K562 (cell line): ENCODE results near the gene EYA2. TPM values are rescaled to one million over a fixed set of nuclear protein-coding genes. Genes with fewer than 3 reads are reported as not detected.

Source experiments
- ATAC-seq: fragments of 200-7000 bp; cut with Tn5 transposase; 3 replicates; pipeline ENCODE4 v1.9.1; 2020; ENCODE audit warnings: moderate library complexity
- BruUV-seq: library from RNA; stranded (reverse); fragments of 400-500 nt; replicated peaks from 2 replicates; lab custom pipeline; 2021; lab: Mats Ljungman, UMichigan
- CTCF ChIA-PET: fragments of 300-600 bp; formaldehyde crosslinking; extraction: SDS; loops from one replicate; lab custom pipeline; 2021; ENCODE audit warnings: low intra/inter-chr PET ratio; lab: Yijun Ruan, JAX
- POLR2A ChIA-PET: fragments of 300-600, 350-650 bp; sonication (Branson Sonifier 250); formaldehyde crosslinking; extraction: SDS; loops from one replicate; lab custom pipeline; 2021; ENCODE audit warnings: antibody characterized with exemption, inconsistent platforms; lab: Yijun Ruan, JAX
- DNase-seq, 4 experiments: peaks; one replicate each; pipeline versions ENCODE4 v3.0.0 to v3.0.0-alpha.2; 2011 to 2018; ENCODE audit warnings: low spot score in 3 of 4, mixed read lengths in 3 of 4; ENCODE audit errors: extremely low read depth in 1 of 4
- FAIRE-seq: peaks from 2 replicates; lab custom pipeline; 2011; peaks lifted over from hg19 to GRCh38; lab: Jason Lieb, UNC
- H2AFZ ChIP-seq: 2 replicates; pipeline ENCODE4 v1.6.0; 2011; ENCODE audit warnings: low read depth, low read length, control low read depth, inconsistent platforms
- H3K27ac ChIP-seq: fragments of 200-600 bp; 3 replicates; pipeline ENCODE4 v1.8.0; 2011; ENCODE audit warnings: low read depth, mild to moderate bottlenecking, control low read depth, inconsistent platforms, low read length, moderate library complexity, mixed read lengths; ENCODE audit errors: extremely low read depth
- H3K27me3 ChIP-seq, 2 experiments: fragments of 300-600 bp in 1 of 2; 2 replicates in 1 of 2; 3 replicates in 1 of 2; pipeline versions ENCODE4 v1.6.0 to v1.8.0; 2011; ENCODE audit warnings: inconsistent platforms in 2 of 2, low read length in 2 of 2, mild to moderate bottlenecking in 1 of 2, mixed read lengths in 1 of 2, moderate library complexity in 1 of 2; ENCODE audit not compliant: control insufficient read depth in 2 of 2, insufficient read depth in 2 of 2
- H3K36me3 ChIP-seq: fragments of 300-600 bp; 3 replicates; pipeline ENCODE4 v1.8.0; 2011; ENCODE audit warnings: mild to moderate bottlenecking, low read length, inconsistent platforms; ENCODE audit not compliant: control insufficient read depth, insufficient read depth
- H3K4me1 ChIP-seq, 2 experiments: fragments of 200-600 bp in 1 of 2; replicated peaks in 1 of 2; 2 replicates in 1 of 2; 3 replicates in 1 of 2; pipeline versions ENCODE4 v1.5.1 to v1.8.0; 2011; ENCODE audit warnings: inconsistent platforms in 2 of 2, low read length in 2 of 2, mild to moderate bottlenecking in 1 of 2, mixed read lengths in 1 of 2, moderate library complexity in 1 of 2; ENCODE audit not compliant: control insufficient read depth in 2 of 2, insufficient read depth in 2 of 2
- H3K4me2 ChIP-seq: 2 replicates; pipeline ENCODE4 v1.6.1; 2011; ENCODE audit warnings: low read length, control low read depth, inconsistent platforms, mixed read lengths; ENCODE audit not compliant: insufficient read depth
- H3K4me3 ChIP-seq: fragments of 200-600 bp; sonication (generic), shearing (Covaris generic); 2 replicates; pipeline ENCODE4 v1.5.1; 2016; ENCODE audit warnings: control low read depth, inconsistent platforms
- H3K79me2 ChIP-seq: fragments of 200-600 bp; 3 replicates; pipeline ENCODE4 v1.8.0; 2011; ENCODE audit warnings: low read length, inconsistent platforms; ENCODE audit not compliant: control insufficient read depth, insufficient read depth
- H3K9ac ChIP-seq, 2 experiments: 2 replicates each; pipeline versions ENCODE4 v1.6.0 to v1.6.1; 2011; ENCODE audit warnings: low read depth in 2 of 2, low read length in 2 of 2, control low read depth in 1 of 2, inconsistent platforms in 1 of 2, mild to moderate bottlenecking in 1 of 2, mixed read lengths in 1 of 2; ENCODE audit not compliant: insufficient read depth in 1 of 2
- H3K9me1 ChIP-seq: one replicate; pipeline ENCODE4 v1.6.0; 2011; ENCODE audit warnings: inconsistent platforms, mild to moderate bottlenecking, low read length, moderate library complexity; ENCODE audit not compliant: control insufficient read depth, insufficient read depth
- H3K9me3 ChIP-seq: replicated peaks from 2 replicates; pipeline ENCODE4 v1.5.1; 2011; ENCODE audit warnings: low read depth, low read length, inconsistent platforms; ENCODE audit not compliant: control insufficient read depth, insufficient read depth
- H4K20me1 ChIP-seq: replicated peaks from 2 replicates; pipeline ENCODE4 v1.6.1; 2011; ENCODE audit warnings: low read length, inconsistent platforms, mixed read lengths; ENCODE audit not compliant: control insufficient read depth, insufficient read depth
- AFF4 ChIP-seq: sonication (generic); formaldehyde crosslinking; IDR thresholded peaks from 2 replicates; pipeline ENCODE4 v1.8.0; 2023; ENCODE audit warnings: mild to moderate bottlenecking, missing genetic modification reagents
- ATF3 ChIP-seq, 2 experiments: fragments of 450-650 bp in 1 of 2; sonication (generic) in 1 of 2; formaldehyde crosslinking in 1 of 2; IDR thresholded peaks in 1 of 2; conservative IDR thresholded peaks in 1 of 2; 2 replicates each; pipeline versions ENCODE4 v1.6.1 to v1.8.1; 2016 to 2023; ENCODE audit warnings: mild to moderate bottlenecking in 2 of 2, moderate library complexity in 2 of 2, inconsistent platforms in 1 of 2, missing genetic modification reagents in 1 of 2
- E2F3 ChIP-seq: fragments of 250-450 bp; sonication (Bioruptor Pico); IDR thresholded peaks from 2 replicates; pipeline ENCODE4 v1.4.0; 2020; ENCODE audit warnings: mild to moderate bottlenecking
- ELF2 ChIP-seq: fragments of 250-450 bp; sonication (Bioruptor Pico); IDR thresholded peaks from 2 replicates; pipeline ENCODE4 v1.5.0; 2021; ENCODE audit warnings: mild to moderate bottlenecking
- HOXB6 ChIP-seq: fragments of 250-450 bp; sonication (Bioruptor Pico); IDR thresholded peaks from 2 replicates; pipeline ENCODE4 v1.5.1; 2022; ENCODE audit warnings: mild to moderate bottlenecking, borderline replicate concordance
- KAT8 ChIP-seq: fragments of 450-650 bp; IDR thresholded peaks from 2 replicates; pipeline ENCODE4 v1.6.1; 2016; ENCODE audit warnings: low read depth, mild to moderate bottlenecking
- MXI1 ChIP-seq: IDR thresholded peaks from 2 replicates; pipeline ENCODE4 v1.6.1; 2011; ENCODE audit warnings: low read depth, mild to moderate bottlenecking, improper control_type of control experiment, low read length
- NBN ChIP-seq: fragments of 450-650 bp; IDR thresholded peaks from 2 replicates; pipeline ENCODE4 v1.6.1; 2016; ENCODE audit warnings: low read depth, mild to moderate bottlenecking
- RBM25 ChIP-seq: fragments of 200-400 bp; formaldehyde crosslinking; IDR thresholded peaks from 2 replicates; pipeline ENCODE4 v1.6.1; 2018; ENCODE audit warnings: low read length, low read depth, moderate library complexity; ENCODE audit not compliant: severe bottlenecking
- TBL1XR1 ChIP-seq, 2 experiments: IDR thresholded peaks; 2 replicates each; pipeline ENCODE4 v1.6.1; 2012; ENCODE audit warnings: improper control_type of control experiment in 2 of 2, low read length in 2 of 2, mild to moderate bottlenecking in 1 of 2
- TEAD2 ChIP-seq: fragments of 450-650 bp; IDR thresholded peaks from 2 replicates; pipeline ENCODE4 v1.6.1; 2016; ENCODE audit warnings: missing genetic modification characterization, control low read depth, missing compliant biosample characterization
- TRIM28 ChIP-seq: fragments of 450-650 bp; IDR thresholded peaks from 2 replicates; pipeline ENCODE4 v1.6.1; 2017
- ZFX ChIP-seq: sonication (generic); formaldehyde crosslinking; IDR thresholded peaks from 2 replicates; pipeline ENCODE4 v1.8.0; 2022; ENCODE audit warnings: mild to moderate bottlenecking, missing genetic modification reagents, moderate library complexity
- ZNF165 ChIP-seq: fragments of 250-450 bp; sonication (Bioruptor Pico); IDR thresholded peaks from 2 replicates; pipeline ENCODE4 v1.4.0; 2020; ENCODE audit warnings: borderline replicate concordance
- ZNF23 ChIP-seq: fragments of 250-450 bp; sonication (Bioruptor Pico); IDR thresholded peaks from 2 replicates; pipeline ENCODE4 v1.4.0; 2020; ENCODE audit warnings: mild to moderate bottlenecking
- WGBS: fragments of 100-300 bp; shearing (Covaris generic); methylation state at CpG from one replicate; pipeline ENCODE4 v1.1.6; 2016; ENCODE audit warnings: low coverage, mixed read lengths; ENCODE audit not compliant: insufficient coverage; ENCODE audit errors: missing lambda C conversion rate; 5-methylcytosine and 5-hydroxymethylcytosine counted together
- in situ Hi-C: fragments of 300-500 bp; cut with MboI; formaldehyde crosslinking; loops from 4 replicates; pipeline ENCODE4 v1.15.0; 2018; ENCODE audit warnings: inconsistent platforms, mixed read lengths
- intact Hi-C: fragments of 100-400 bp; cut with micrococcal nuclease; formaldehyde crosslinking; loops from 2 replicates; pipeline ENCODE4 v1.14.2; 2022
- polyA plus RNA-seq, 8 experiments: library from polyadenylated mRNA; depleted of rRNA in 4 of 8; stranded (reverse) in 5 of 8; unstranded in 3 of 8; fragments of >200 nt; fragmentation: Nextera tagmentation in 2 of 8; fragmentation: Illumina TruSeq in 1 of 8; extraction: Ambion mirVana in 2 of 8; extraction: Trizol in 1 of 8; gene quantifications; 2 replicates each; pipeline versions ENCODE4 v1.2.1 to v1.2.3, GENCODE V29; 2011 to 2014; ENCODE audit warnings: inconsistent platforms in 1 of 8, missing spikeins in 1 of 8
- total RNA-seq, 7 experiments: library from RNA; depleted of rRNA in 6 of 7; stranded (reverse); fragments of >200 nt in 6 of 7; fragmentation: Illumina TruSeq in 2 of 7; extraction: Trizol in 2 of 7; gene quantifications; 2 replicates each; pipeline versions ENCODE4 v1.2.1 to v1.2.3, GENCODE V29; 2011 to 2021; ENCODE audit warnings: low replicate concordance in 1 of 7

The EYA2 gene
- total and polyA plus RNA-seq, 9 of the 15 experiments (the other 6 are each of a cell fraction or from before 2014, with no cell fraction given) = 0.03 TPM; not detected in 8

GRCh38 chr20:47181056-47181862, 286.6 kb downstream of the EYA2 start (continued):
- TF ChIP-seq MXI1 (no peak), ELF2 (CRISPR knock-in tag) (no peak), NBN (no peak), ZFX (CRISPR knock-in tag) (no peak), RBM25 (no peak), ZNF165 (CRISPR knock-in tag) (no peak), TBL1XR1 (IDR thresholded peaks at IDR 0.05; ENCODE audit: low read length in 2 of 2) (no peak), E2F3 (CRISPR knock-in tag) (no peak), ZNF23 (CRISPR knock-in tag) (no peak), TEAD2 (tag) (no peak), KAT8 (no peak), HOXB6 (no peak)

GRCh38 chr20:47183367-47183766, 288.7 kb downstream of the EYA2 start:
- DNase-seq (no peak), ATAC-seq (no peak), FAIRE-seq (no peak)
- H3K79me2 ChIP-seq = no peaks in the 10 kb centered on the region
- H2AFZ ChIP-seq = peak overlapping the region; percentile 2; the same call in 1 of the 2 replicates
- peaks cover 0 to 2% of the 10 kb centered on the region in 2 experiments; a peak in 2 of 5 replicates for H3K4me1 ChIP-seq
- H3K9me1 ChIP-seq = no peaks in the 10 kb centered on the region
- in situ Hi-C loops = no loop called here
- BruUV-seq = no TSS peak
- H4K20me1 ChIP-seq = no peaks in the 10 kb centered on the region
- ChIA-PET CTCF (no interaction called here), POLR2A (interaction anchor here (0.6 to 0.9 kb wide), 3 partner anchors 11 to 493 kb away, joined by 3 read pairs; no protein-coding TSS in a partner anchor)
- H3K27me3 ChIP-seq = peaks cover 1 to 17% of the 10 kb centered on the region in 2 experiments; a peak in 2 of 5 replicates
- no peaks in the 10 kb centered on the region for H3K36me3 ChIP-seq
- WGBS = 9% methylated on average over 9 of the region's 9 CpGs
- H3K9ac ChIP-seq = no peak overlapping the region
- no peak overlapping the region for H3K4me2 ChIP-seq
- intact Hi-C loops = no loop called here
- H3K27ac ChIP-seq = no peak overlapping the region
- H3K9me3 ChIP-seq = peaks cover 4% of the 10 kb centered on the region
- no peak overlapping the region for H3K4me3 ChIP-seq
- no peak for TF ChIP-seq ATF3 (IDR thresholded peaks at IDR 0.05)
- TF ChIP-seq ATF3 (CRISPR knock-in tag; conservative IDR thresholded peaks at IDR 0.05) = no peak
- no peak for TF ChIP-seq TRIM28
- no peak for TF ChIP-seq AFF4 (CRISPR knock-in tag)
